NB4 (cell line): ENCODE data around the gene TMEM235.
"Not testable (repeated sequence)": the region's sequence is repeated elsewhere in the genome, so short reads cannot be mapped to it uniquely, and the experiment has no call there.

Experiments used
- DNase-seq: peaks from one replicate; pipeline ENCODE4 v3.0.0; 2010; ENCODE audit warnings: low read depth
- H3K4me3 ChIP-seq: one replicate; pipeline ENCODE4 v1.5.1; 2011; ENCODE audit warnings: mild to moderate bottlenecking, low read depth, low read length, moderate library complexity
- CTCF ChIP-seq: IDR thresholded peaks from one replicate; pipeline ENCODE4 v1.5.1; 2012; ENCODE audit warnings: low read depth, low read length
- MAX ChIP-seq: IDR thresholded peaks from 2 replicates; pipeline ENCODE4 v1.6.1; 2011; ENCODE audit warnings: low read depth, low read length
- MYC ChIP-seq: IDR thresholded peaks from 2 replicates; pipeline ENCODE4 v1.6.1; 2011; ENCODE audit warnings: low read depth, low read length
- POLR2A ChIP-seq: IDR thresholded peaks from 2 replicates; pipeline ENCODE4 v1.6.1; 2011; ENCODE audit warnings: mild to moderate bottlenecking; ENCODE audit not compliant: insufficient read length; ENCODE audit errors: extremely low read depth

TMEM235 gene

GRCh38 chr17:78227455-78227916, 3.9 kb upstream of the TMEM235 start:
- no peak for DNase-seq
- H3K4me3 ChIP-seq, result no peak overlapping the region
- no peak for TF ChIP-seq CTCF

- TF ChIP-seq MYC, result no peak
- no peak for TF ChIP-seq MAX
- no peak for TF ChIP-seq POLR2A
- TF ChIP-seq CTCF, result no peak
- H3K4me3 ChIP-seq, result no peak overlapping the region
- DNase-seq, result no peak
Observed at GRCh38 chr17:78228176-78228575, 3.3 kb upstream of the TMEM235 start.

GRCh38 chr17:78230252-78230962, 1.0 kb upstream of the TMEM235 start:
- no peak for DNase-seq
- no peak overlapping the region for H3K4me3 ChIP-seq
- TF ChIP-seq MAX, result no peak

GRCh38 chr17:78231991-78232858, 794 bp downstream of the TMEM235 start:
- peak; percentile 58 for DNase-seq
- no peak for TF ChIP-seq POLR2A
- TF ChIP-seq MYC, result no peak
- TF ChIP-seq CTCF, result no peak
- no peak; the same call in 1 of the 2 replicates for TF ChIP-seq MAX
- H3K4me3 ChIP-seq, result no peak overlapping the region

- TF ChIP-seq POLR2A, result no peak
- peak; percentile 51 for TF ChIP-seq MAX
- H3K4me3 ChIP-seq, result no peak overlapping the region
- no peak for DNase-seq
Observed at GRCh38 chr17:78232859-78233173, 1.4 kb downstream of the TMEM235 start.

GRCh38 chr17:78233678-78234077, 2.2 kb downstream of the TMEM235 start:
- H3K4me3 ChIP-seq, result no peak overlapping the region
- TF ChIP-seq POLR2A, result no peak
- no peak for TF ChIP-seq MAX
- DNase-seq, result no peak

- DNase-seq, result no peak
- no peak overlapping the region for H3K4me3 ChIP-seq
- TF ChIP-seq MAX, result no peak
- no peak for TF ChIP-seq POLR2A
- no peak for TF ChIP-seq CTCF
- no peak for TF ChIP-seq MYC
Observed at GRCh38 chr17:78234261-78234865, 2.9 kb downstream of the TMEM235 start.

- not testable (repeated sequence) for DNase-seq, H3K4me3 ChIP-seq
Observed at GRCh38 chr17:78235022-78235421, 3.6 kb downstream of the TMEM235 start.
